HG02840 (cell line): Measurements from ENCODE around the gene ITSN1.

ENCODE experiments used
- ATAC-seq: cut with Tn5 transposase; IDR thresholded peaks from one replicate; pipeline ENCODE4 v1.9.1; 2021; ENCODE audit warnings: mild to moderate bottlenecking, moderate library complexity, moderate number of reproducible peaks; ENCODE audit not compliant: unreplicated experiment, low FRiP score

The ITSN1 gene

DNA sequence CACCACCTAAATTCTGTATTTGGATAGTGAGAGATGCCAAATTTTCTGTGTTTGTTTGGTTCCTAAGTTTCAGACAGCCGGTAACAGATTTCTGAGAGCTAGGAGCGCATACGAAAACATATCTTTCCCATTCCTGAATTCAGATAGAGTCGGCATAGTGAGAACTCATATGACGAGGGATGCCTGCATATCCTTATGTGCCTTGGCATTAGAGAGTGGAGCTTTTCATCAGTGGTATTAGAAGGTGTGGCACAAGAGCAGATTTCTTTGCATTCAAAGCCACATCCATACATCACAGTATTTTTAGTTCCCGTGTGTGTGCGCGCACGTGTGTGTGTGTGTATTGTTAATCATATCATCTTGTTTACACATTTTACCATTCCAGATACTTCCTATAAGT is 187.5 kb downstream of the ITSN1 start:
- ATAC-seq, result no peak

- no peak for ATAC-seq
These were observed 189.8 kb downstream of the ITSN1 start for GRCh38 chr21:33831962-33832659.

DNA sequence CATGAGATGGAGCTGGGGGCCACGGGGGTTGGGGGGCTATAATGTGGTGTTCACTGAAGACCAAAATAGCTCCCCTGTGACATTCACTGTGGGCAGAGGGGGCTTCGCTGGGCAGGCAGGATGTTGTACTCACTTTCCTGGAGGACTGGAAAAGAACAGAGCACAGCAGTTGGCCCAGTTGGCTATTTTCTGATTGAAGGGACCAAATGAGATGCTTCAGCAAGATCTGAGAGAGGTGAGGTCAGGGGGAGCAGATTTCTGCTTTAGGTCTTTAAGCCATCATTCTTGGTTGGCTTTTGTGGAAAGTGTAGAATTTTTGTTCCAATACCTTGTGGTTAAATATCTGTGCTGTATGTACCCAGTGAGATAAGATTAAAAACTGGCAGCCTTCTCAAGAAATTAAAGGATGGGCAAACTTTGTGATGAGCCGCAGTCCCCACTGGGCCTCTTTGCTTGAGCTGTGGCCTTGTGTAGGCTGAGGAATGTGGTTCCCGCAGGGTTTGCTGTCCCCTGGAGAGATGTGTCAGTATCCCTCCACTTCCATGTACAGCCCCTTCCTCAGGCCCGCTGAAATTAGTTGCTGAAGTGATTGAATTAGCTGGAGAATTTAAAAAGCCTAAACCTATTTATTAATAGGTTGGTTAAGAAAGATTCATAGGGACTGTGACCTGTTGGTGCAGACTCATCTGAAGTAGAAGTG is 192.7 kb downstream of the ITSN1 start:
- no peak for ATAC-seq

DNA sequence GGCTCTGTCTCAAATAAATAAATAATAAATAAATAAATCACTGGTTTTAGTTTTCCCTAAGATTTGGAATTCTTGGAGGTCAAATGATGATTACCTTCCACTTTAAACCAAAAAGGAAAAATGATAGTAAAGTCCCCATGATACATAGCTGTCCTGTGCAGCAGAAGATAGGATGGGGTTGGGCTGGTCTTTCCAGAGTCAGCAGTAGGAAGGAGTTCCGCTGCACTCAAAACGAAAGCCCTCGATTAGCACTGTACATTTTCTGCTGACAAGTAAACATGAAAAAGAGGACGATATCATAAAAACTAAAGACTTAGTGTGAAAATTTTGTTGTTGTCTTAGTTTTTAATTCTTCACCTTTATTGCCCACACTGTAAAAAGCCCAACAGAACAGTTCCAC is 193.6 kb downstream of the ITSN1 start:
- no peak for ATAC-seq

- ATAC-seq, result no peak
These were observed 194.1 kb downstream of the ITSN1 start for GRCh38 chr21:33836408-33836807.

- ATAC-seq, result no peak
These were observed 196.9 kb downstream of the ITSN1 start for GRCh38 chr21:33839167-33839716.

GRCh38 chr21:33839806-33840205 is 197.5 kb downstream of the ITSN1 start:
- ATAC-seq, result no peak

GRCh38 chr21:33840771-33841170 is 198.5 kb downstream of the ITSN1 start:
- ATAC-seq, result no peak

DNA sequence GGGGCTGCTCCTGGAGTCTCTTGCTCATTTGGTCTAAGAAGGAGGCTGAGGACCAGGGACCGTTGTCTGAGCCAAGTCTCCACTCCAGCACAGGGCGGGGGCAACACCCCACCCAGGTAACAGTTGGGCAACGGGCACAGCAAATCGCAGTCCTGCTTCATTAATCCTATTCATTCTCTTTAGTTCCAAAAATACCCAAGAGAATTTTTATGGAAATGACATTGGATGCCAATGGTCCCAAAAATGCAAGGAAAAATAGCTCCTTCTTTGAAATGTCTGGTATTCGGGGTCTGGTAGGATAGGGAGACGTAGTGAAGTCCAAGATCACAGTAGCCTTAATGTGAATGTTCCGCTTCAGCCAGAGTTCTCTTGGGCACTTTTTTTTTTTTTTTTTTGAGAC is 199.3 kb downstream of the ITSN1 start:
- no peak for ATAC-seq

DNA sequence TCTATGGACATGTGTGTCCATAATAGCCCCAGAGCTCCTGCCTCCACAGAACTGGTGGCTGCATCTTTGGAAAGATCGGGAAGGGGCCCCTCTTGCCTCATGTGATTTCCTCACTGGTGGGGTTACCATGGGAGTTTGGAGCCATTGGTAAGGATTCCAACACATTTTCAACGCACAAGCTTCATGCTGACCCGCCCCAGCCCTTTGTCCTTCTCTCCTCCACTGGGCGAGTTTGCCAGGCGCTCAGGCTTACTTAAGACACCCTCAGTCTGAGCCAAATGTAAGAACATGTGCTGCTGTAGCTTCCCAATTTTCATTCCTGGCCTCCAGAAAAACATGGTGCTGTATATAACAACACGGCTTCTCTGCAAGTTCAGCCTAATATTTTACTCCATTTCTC is 200.9 kb downstream of the ITSN1 start:
- ATAC-seq, result no peak

DNA sequence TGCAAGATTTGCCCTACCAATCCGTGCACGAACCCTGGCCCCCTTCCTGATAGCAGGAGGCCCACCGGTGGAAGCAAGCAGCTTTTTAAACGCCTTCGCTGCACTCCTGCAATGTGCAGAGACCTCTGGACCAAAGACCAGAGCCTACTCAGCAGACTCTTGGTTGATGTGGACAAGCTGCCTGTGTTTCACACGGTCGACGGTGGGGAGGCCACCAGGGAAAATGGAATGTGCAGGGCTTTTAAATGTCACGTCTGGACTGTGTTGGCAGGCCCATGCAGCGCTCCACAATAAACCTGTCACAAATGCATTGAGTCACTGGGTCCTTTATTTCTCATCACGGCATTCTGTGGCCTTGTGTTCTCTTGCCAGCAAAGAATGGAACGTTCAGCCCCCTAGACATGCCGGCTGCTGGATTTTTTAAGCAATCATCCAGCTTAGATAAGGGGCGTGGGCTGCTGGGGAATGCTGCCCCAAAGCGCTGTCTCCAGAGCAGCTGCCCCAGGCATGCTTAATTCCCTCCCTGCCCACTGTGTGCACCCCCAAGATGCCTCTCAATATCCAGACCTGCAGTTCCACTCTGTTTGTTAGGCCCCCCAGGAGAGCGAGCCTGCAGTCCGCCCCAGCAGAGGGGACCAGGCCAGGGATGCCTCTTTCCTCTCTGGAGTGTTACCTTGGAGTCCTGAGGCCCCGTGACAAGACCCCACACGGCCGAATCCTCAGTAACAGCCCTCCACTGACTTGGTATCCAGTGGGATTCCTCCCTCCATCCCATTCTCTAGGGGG is 202.0 kb downstream of the ITSN1 start:
- ATAC-seq, result no peak

DNA sequence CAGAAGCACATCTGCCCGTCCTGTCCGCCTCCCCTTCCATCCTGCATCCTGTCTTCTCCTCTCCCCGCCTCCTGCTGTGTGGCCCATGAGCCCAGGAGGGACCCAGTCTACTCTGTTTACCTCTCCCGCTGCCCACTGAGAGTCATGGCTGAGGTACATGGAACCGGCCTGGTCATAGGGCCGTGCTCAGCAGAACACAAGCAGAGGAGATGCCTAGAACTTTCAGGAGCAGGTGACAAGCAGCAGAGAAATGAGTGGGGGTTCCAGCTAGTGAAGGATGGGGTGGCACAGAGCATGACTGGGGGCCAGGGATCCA is 202.5 kb downstream of the ITSN1 start:
- no peak for ATAC-seq

- ATAC-seq, result no peak
These were observed 203.8 kb downstream of the ITSN1 start for GRCh38 chr21:33846141-33846540.

- no peak for ATAC-seq
These were observed 205.4 kb downstream of the ITSN1 start for GRCh38 chr21:33847588-33848248.

- no peak for ATAC-seq
These were observed 206.1 kb downstream of the ITSN1 start for GRCh38 chr21:33848249-33848953.

GRCh38 chr21:33849834-33850233 is 207.5 kb downstream of the ITSN1 start:
- ATAC-seq, result no peak

GRCh38 chr21:33850401-33850800 is 208.1 kb downstream of the ITSN1 start:
- no peak for ATAC-seq

DNA sequence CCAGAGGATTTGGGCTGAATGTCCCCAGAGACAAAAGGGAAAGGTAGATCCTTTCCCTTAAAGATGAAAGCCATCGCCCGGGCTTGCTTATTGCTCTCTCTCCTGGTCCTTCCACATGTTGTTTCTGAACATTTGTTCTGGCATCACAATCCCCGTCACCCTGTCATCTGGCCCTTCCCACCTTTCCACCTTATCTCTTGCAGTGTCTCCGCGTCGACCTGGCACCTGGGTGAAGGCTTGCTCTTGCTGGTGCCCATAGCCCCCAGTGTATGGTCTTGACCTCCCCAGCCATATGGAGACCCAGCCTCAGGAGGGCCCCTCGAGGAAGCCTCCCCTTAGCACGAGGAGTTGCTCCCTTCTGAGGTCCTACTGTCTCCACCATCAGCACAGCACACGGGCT is 208.7 kb downstream of the ITSN1 start:
- no peak for ATAC-seq

DNA sequence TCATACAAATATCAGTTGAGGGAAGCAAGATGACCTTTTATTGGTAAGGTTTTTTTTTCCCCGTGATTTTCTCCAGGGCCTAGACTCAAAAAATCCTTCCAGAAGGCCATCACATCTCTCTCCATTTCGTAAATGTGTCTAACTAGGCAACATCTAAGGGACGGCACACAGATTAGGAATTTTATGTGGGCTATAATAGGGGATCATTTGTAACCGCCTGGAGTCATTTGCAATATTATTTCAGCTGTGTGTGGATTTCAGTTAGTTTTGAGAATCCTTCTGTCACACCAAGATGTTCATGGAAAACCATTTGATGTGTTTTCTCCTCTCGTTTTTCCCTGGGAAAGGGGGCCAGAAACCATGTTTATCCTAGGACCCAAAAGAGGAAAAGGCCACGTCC is 210.2 kb downstream of the ITSN1 start:
- ATAC-seq, result no peak

DNA sequence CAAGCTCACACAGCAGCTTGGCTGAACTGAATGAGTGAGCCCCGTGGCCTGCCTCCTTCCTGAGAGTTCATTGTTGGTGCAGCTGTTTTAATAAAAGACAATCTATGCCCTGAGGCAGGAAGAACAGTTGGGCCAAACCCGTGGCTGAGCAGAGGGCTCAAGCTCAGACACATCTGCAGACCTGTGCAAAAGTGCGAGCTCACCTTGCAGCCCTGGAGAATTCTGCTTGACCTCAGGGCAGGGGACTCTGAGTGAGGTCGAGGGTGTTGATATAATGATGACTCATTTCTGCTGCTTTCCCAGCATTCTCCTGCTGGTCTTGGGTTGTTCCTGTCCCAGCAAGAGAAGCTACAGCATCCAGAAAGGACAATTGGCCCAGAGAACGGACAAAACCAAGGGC is 212.3 kb downstream of the ITSN1 start:
- ATAC-seq, result no peak
